HFFc6 (cell line): ENCODE data around the gene CLCN6. TPM values are rescaled to one million over a fixed set of nuclear protein-coding genes. Genes with fewer than 3 reads are reported as not detected.

Source experiments
- DNase-seq: peaks from one replicate; pipeline ENCODE4 v3.0.0-alpha.2; 2018
- H3K27ac Mint-ChIP-seq: 2 replicates; pipeline ENCODE4 v1.8.0; 2020; ENCODE audit warnings: mild to moderate bottlenecking, mixed read lengths
- H3K27me3 Mint-ChIP-seq: 2 replicates; pipeline ENCODE4 v1.8.0; 2021; ENCODE audit warnings: mild to moderate bottlenecking, moderate library complexity, mixed read lengths; ENCODE audit not compliant: insufficient read depth
- H3K36me3 Mint-ChIP-seq: 2 replicates; pipeline ENCODE4 v1.8.0; 2021; ENCODE audit warnings: low read depth, mixed read lengths
- H3K4me1 Mint-ChIP-seq: 2 replicates; pipeline ENCODE4 v1.8.0; 2020; ENCODE audit warnings: low read depth, mixed read lengths
- H3K4me3 Mint-ChIP-seq: 2 replicates; pipeline ENCODE4 v1.8.0; 2020; ENCODE audit warnings: mild to moderate bottlenecking, moderate library complexity, mixed read lengths
- H3K9me3 Mint-ChIP-seq: 2 replicates; pipeline ENCODE4 v1.8.0; 2020; ENCODE audit warnings: mild to moderate bottlenecking, mixed read lengths
- total RNA-seq, 6 experiments: library from RNA; stranded (reverse); fragmentation: NEBNext Ultra II Directional; extraction: Animal tissue kit (Norgen Biotek cat#: 25700); gene quantifications; 2 replicates in 1 of 6; 3 replicates in 5 of 6; pipeline ENCODE4 v1.2.3, GENCODE V29; 2021
- TF ChIP-seq, protein P1 (sequence below): fragments of 200-600 bp; sonication (generic); IDR thresholded peaks from 2 replicates; pipeline ENCODE4 v1.5.0; 2021; ENCODE audit warnings: antibody characterized with exemption, mild to moderate bottlenecking

Gene CLCN6
- total RNA-seq, 6 experiments from 2014 or later: 6.2 to 8.3 (median 7.9) TPM

DNA sequence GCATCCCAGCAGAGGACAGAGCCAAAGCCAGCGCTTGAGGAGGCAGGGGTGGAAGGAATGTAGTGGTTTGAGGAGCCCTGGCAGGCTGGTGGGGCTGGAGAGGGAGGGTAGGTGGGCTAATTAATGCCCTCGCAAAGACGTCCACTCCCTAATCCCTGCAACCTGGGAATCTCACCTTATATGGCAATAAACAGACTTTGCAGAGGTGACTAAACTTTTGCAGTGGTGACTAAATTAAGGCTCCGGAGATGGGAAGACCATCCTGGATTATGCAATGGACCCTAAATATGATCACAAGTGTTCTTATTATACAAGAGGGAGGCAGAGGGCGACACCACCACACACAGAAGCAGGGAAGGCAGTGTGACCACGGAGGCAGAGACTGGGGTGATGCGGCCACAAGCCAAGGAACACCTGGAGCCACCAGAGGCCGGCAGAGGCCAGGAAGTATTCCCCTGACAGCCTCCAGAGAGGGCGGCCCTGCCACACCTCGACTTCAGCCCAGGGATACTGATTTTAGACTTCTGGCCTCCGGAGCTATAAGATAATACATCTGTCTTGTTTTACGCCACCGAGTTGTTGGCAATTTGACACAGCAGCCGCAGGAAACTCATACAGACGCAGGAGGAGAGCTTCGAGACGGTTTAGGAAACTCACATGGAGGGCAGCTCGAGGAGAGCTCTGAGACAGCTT is 75.9 kb downstream of the CLCN6 start:
- peaks cover 36% of the 10 kb centered on the region for H3K27me3 Mint-ChIP-seq

DNA sequence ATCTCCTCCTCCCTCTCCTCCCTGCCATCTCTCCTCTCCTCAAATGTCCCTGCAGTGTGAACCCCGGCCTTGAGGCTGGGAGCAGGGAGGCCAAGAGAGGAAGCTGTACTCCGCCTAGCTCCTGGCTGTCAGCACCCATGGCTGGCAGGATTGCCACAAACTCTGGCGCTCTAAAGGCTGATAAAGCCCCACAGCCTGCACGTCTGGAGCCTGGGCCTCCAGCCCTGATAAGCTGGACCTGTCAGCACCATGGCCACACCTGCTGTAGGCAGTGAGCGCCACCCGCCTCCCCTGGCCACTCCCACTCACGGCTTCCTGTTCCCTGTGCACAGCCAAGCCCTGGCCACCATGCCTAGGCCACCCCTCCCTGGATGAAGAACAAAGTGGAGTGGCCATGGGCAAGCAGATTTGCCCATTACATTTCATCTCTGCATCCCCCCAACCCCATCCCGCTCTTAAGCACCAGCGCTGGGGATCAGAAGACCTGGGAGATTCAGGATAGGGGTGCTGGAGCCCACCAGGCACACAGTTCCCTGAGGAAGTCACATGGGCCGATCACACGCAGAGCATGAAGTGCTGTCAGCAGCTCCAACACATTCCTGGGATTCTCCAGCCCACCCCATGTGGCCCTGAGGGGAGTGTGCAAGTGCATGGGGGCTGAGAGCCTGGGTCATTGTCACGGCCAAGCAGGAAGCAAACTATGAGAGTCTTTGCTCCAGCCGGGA is 77.0 kb downstream of the CLCN6 start:
- Mint-ChIP-seq H3K4me3 (no peak overlapping the region), H3K36me3 (no peaks in the 10 kb centered on the region), H3K9me3 (0 out of 2 replicates have a peak, but pooled peaks cover 3% of the 10 kb centered on the region), H3K27me3 (peaks cover 32% of the 10 kb centered on the region), H3K27ac (no peak overlapping the region), H3K4me1 (no peaks in the 10 kb centered on the region)
- DNase-seq: no peak
- TF ChIP-seq, protein P1, sequence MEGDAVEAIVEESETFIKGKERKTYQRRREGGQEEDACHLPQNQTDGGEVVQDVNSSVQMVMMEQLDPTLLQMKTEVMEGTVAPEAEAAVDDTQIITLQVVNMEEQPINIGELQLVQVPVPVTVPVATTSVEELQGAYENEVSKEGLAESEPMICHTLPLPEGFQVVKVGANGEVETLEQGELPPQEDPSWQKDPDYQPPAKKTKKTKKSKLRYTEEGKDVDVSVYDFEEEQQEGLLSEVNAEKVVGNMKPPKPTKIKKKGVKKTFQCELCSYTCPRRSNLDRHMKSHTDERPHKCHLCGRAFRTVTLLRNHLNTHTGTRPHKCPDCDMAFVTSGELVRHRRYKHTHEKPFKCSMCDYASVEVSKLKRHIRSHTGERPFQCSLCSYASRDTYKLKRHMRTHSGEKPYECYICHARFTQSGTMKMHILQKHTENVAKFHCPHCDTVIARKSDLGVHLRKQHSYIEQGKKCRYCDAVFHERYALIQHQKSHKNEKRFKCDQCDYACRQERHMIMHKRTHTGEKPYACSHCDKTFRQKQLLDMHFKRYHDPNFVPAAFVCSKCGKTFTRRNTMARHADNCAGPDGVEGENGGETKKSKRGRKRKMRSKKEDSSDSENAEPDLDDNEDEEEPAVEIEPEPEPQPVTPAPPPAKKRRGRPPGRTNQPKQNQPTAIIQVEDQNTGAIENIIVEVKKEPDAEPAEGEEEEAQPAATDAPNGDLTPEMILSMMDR: no peak

More for the DNA sequence above, 75.9 kb downstream of the CLCN6 start:
- H3K36me3 Mint-ChIP-seq: no peaks in the 10 kb centered on the region
- no peak overlapping the region for H3K4me3 Mint-ChIP-seq
- no peak for DNase-seq
- H3K4me1 Mint-ChIP-seq: no peaks in the 10 kb centered on the region
- TF ChIP-seq, protein P1: no peak
- H3K9me3 Mint-ChIP-seq: 0 out of 2 replicates have a peak, but pooled peaks cover 3% of the 10 kb centered on the region
- H3K27ac Mint-ChIP-seq: no peak overlapping the region

DNA sequence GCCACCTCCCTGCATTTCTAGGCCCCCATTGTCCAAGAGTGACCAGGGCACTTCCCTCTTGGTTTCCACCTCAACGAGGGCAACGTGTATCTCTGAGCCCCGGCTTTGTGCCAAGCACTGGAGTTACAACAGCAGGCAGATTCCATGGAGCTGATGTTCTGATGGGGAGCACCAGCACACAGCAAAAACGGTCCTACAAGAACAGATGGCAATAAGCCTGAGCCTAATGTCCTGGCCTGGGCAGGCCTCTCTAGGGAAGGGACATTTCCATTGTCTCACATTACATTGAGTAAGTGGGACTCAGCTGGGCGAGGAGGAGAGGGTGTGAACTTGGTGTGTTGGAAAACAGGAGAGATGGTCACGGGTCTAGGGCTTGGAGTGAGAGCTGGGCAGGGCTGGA is 79.9 kb downstream of the CLCN6 start:
- TF ChIP-seq, protein P1: no peak
- 0 out of 2 replicates have a peak, but pooled peaks cover 3% of the 10 kb centered on the region for H3K9me3 Mint-ChIP-seq
- no peaks in the 10 kb centered on the region for H3K4me1 Mint-ChIP-seq
- peaks cover 47% of the 10 kb centered on the region for H3K27me3 Mint-ChIP-seq
- no peak overlapping the region for H3K4me3 Mint-ChIP-seq
- DNase-seq: no peak
- H3K27ac Mint-ChIP-seq: no peak overlapping the region
- H3K36me3 Mint-ChIP-seq: no peaks in the 10 kb centered on the region

DNA sequence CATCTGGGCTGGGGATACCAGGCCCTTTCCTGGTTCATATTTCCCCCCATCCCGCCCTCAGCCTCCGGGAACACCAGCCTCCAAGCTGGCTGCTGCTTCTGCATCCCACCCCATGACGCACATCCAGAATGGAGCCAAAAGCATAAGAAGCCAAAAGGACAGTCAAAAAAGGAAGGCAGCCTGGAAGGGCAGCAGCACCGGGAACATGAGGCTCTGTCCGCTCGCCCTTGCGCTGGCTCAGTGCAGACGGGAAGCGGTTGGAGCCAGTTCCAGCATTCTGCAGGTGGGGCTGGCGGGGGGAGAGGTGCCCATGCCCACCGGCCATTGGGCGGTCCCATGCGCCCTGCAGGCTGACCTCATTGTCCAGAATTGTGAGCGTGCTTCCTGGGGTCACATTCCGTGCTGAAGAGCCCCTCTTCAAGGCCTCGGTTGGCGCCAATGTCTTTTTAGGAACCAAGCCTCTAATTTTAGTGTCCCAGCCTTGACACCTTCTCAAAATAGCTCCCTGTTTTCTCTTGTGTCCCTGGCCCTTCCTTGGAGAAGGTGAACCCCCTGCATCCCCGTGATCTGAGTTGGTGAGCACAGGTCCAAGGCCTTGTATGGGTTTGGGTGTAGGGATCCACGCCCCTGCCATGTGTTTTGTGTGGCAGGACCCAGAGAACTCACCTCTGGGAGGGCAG is 81.1 kb downstream of the CLCN6 start:
- 0 out of 2 replicates have a peak, but pooled peaks cover under 1% of the 10 kb centered on the region for H3K9me3 Mint-ChIP-seq
- H3K4me1 Mint-ChIP-seq: no peaks in the 10 kb centered on the region
- H3K36me3 Mint-ChIP-seq: no peaks in the 10 kb centered on the region
- DNase-seq: no peak
- H3K27ac Mint-ChIP-seq: no peak overlapping the region
- H3K27me3 Mint-ChIP-seq: peaks cover 43% of the 10 kb centered on the region
- H3K4me3 Mint-ChIP-seq: no peak overlapping the region
- TF ChIP-seq, protein P1: no peak

DNA sequence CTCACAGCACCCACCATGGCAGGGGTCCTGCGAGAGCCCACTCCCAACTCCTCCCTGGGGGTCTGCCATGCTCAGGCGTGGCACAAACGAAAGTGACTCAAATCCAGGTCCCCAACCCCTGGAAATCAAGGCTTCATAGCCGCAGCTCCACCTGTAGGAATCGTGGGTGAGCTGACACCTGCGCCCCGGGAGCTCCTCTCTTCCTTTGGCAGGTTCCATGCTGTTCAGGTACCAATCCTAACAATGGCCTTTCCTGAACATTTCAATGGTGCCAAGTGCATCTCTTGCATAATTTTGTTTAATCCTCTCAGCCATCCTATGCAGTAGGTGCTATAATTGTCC is 81.6 kb downstream of the CLCN6 start:
- no peak overlapping the region for H3K4me3 Mint-ChIP-seq
- peaks cover 42% of the 10 kb centered on the region for H3K27me3 Mint-ChIP-seq
- no peak overlapping the region for H3K27ac Mint-ChIP-seq
- no peaks in the 10 kb centered on the region for H3K36me3 Mint-ChIP-seq
- no peak for DNase-seq
- TF ChIP-seq, protein P1: no peak
- no peaks in the 10 kb centered on the region for H3K9me3 Mint-ChIP-seq
- no peaks in the 10 kb centered on the region for H3K4me1 Mint-ChIP-seq
